Panc1 (cell line): ENCODE data around the gene FGFBP1. TPM values are rescaled to one million over a fixed set of nuclear protein-coding genes. Genes with fewer than 3 reads are reported as not detected.

ENCODE experiments used
- ATAC-seq: fragments of 200-7000 bp; cut with Tn5 transposase; 2 replicates; pipeline ENCODE4 v1.9.1; 2020; ENCODE audit warnings: mild to moderate bottlenecking, moderate library complexity
- BruUV-seq: library from RNA; stranded (reverse); fragments of 400-500 nt; replicated peaks from 2 replicates; lab custom pipeline; 2021; lab: Mats Ljungman, UMichigan
- CTCF ChIA-PET: fragments of 300-600 bp; sonication (Branson Sonifier 250); formaldehyde crosslinking; loops from one replicate; lab custom pipeline; 2022; ENCODE audit warnings: antibody characterized with exemption; lab: Charles Lee
- POLR2A ChIA-PET: fragments of 300-600 bp; sonication (Branson Sonifier 250); formaldehyde crosslinking; loops from one replicate; lab custom pipeline; 2022; ENCODE audit warnings: antibody characterized with exemption; lab: Charles Lee
- DNase-seq: peaks from one replicate; pipeline ENCODE4 v3.0.0-alpha.2; 2010; ENCODE audit warnings: low read depth, low spot score
- H3K27ac ChIP-seq: 2 replicates; pipeline ENCODE4 v1.5.1; 2011; ENCODE audit warnings: mild to moderate bottlenecking, low read length, inconsistent platforms
- H3K27me3 ChIP-seq: fragments of 200-500 bp; sonication (Bioruptor generic); 2 replicates; pipeline ENCODE4 v1.6.0; 2014; ENCODE audit warnings: low read length, inconsistent platforms; ENCODE audit not compliant: control insufficient read depth, insufficient read depth
- H3K36me3 ChIP-seq: fragments of 200-500 bp; sonication (Bioruptor generic); 2 replicates; pipeline ENCODE4 v1.5.1; 2014; ENCODE audit warnings: inconsistent platforms, mild to moderate bottlenecking, low read length, moderate library complexity; ENCODE audit not compliant: control insufficient read depth, insufficient read depth
- H3K4me1 ChIP-seq: 2 replicates; pipeline ENCODE4 v1.5.1; 2011; ENCODE audit warnings: inconsistent platforms, mild to moderate bottlenecking, low read length, moderate library complexity; ENCODE audit not compliant: control insufficient read depth, insufficient read depth
- H3K4me3 ChIP-seq, 2 experiments: 2 replicates each; pipeline ENCODE4 v1.5.1; 2011 to 2012; ENCODE audit warnings: low read depth in 2 of 2, low read length in 2 of 2, mild to moderate bottlenecking in 2 of 2, inconsistent platforms in 1 of 2, moderate library complexity in 1 of 2
- H3K9me3 ChIP-seq: fragments of 200-500 bp; sonication (Bioruptor generic); 2 replicates; pipeline ENCODE4 v1.5.1; 2014; ENCODE audit warnings: low read depth, mild to moderate bottlenecking, inconsistent platforms, low read length, moderate library complexity; ENCODE audit not compliant: control insufficient read depth, insufficient read depth
- CTCF ChIP-seq: fragments of 450-650 bp; IDR thresholded peaks from 2 replicates; pipeline ENCODE4 v1.5.1; 2017; ENCODE audit warnings: mild to moderate bottlenecking
- POLR2AphosphoS5 ChIP-seq: IDR thresholded peaks from 2 replicates; pipeline ENCODE4 v1.6.1; 2012; ENCODE audit warnings: mild to moderate bottlenecking, low read depth, low read length, moderate library complexity
- SIN3A ChIP-seq: IDR thresholded peaks from 2 replicates; pipeline ENCODE4 v1.6.1; 2012; ENCODE audit warnings: low read depth, mild to moderate bottlenecking, low read length, moderate library complexity, borderline replicate concordance; ENCODE audit not compliant: insufficient read depth
- TCF7L2 ChIP-seq: IDR thresholded peaks from 2 replicates; pipeline ENCODE4 v1.6.1; 2011; ENCODE audit warnings: mild to moderate bottlenecking, low read depth, low read length, inconsistent platforms
- in situ Hi-C: cut with HindIII; loops from 2 replicates; pipeline ENCODE4 v1.10.0; 2016; ENCODE audit warnings: low sequenced_read_pairs, low pct_unique_long_range_greater_than_20kb
- intact Hi-C: fragments of 100-400 bp; cut with micrococcal nuclease; formaldehyde crosslinking; loops from one replicate; pipeline ENCODE4 v1.10.0; 2022; ENCODE audit not compliant: unreplicated experiment
- total RNA-seq: library from RNA; stranded (reverse); gene quantifications from one replicate; pipeline ENCODE4 v1.2.1, GENCODE V29; 2021; ENCODE audit not compliant: unreplicated experiment
- TF ChIP-seq, protein P1 (sequence below), 2 experiments: IDR thresholded peaks; 2 replicates each; pipeline ENCODE4 v1.6.1; 2011 to 2012; ENCODE audit warnings: low read depth in 2 of 2, control low read depth in 1 of 2, low read length in 1 of 2, mild to moderate bottlenecking in 1 of 2, moderate library complexity in 1 of 2; ENCODE audit not compliant: insufficient read depth in 1 of 2

Gene FGFBP1
- total RNA-seq, 1 experiment from 2014 or later = 0.39 TPM

GRCh38 chr4:15912236-15912635, 26.3 kb downstream of the FGFBP1 start:
- intact Hi-C loops (no loop called here), in situ Hi-C loops (no loop called here)
- no peaks in the 10 kb centered on the region for H3K9me3 ChIP-seq
- no peaks in the 10 kb centered on the region; the same call in 1 of the 2 replicates for H3K4me1 ChIP-seq
- BruUV-seq = no TSS peak
- H3K36me3 ChIP-seq = no peaks in the 10 kb centered on the region
- no peak overlapping the region for H3K27ac ChIP-seq
- H3K27me3 ChIP-seq = no peaks in the 10 kb centered on the region
- ChIA-PET POLR2A (no interaction called here), CTCF (no interaction called here)
- DNase-seq (no peak), ATAC-seq (no peak)
- H3K4me3 ChIP-seq = no peak overlapping the region
- TF ChIP-seq TCF7L2 = no peak
- no peak for TF ChIP-seq CTCF
- TF ChIP-seq SIN3A = no peak
- TF ChIP-seq, protein P1, sequence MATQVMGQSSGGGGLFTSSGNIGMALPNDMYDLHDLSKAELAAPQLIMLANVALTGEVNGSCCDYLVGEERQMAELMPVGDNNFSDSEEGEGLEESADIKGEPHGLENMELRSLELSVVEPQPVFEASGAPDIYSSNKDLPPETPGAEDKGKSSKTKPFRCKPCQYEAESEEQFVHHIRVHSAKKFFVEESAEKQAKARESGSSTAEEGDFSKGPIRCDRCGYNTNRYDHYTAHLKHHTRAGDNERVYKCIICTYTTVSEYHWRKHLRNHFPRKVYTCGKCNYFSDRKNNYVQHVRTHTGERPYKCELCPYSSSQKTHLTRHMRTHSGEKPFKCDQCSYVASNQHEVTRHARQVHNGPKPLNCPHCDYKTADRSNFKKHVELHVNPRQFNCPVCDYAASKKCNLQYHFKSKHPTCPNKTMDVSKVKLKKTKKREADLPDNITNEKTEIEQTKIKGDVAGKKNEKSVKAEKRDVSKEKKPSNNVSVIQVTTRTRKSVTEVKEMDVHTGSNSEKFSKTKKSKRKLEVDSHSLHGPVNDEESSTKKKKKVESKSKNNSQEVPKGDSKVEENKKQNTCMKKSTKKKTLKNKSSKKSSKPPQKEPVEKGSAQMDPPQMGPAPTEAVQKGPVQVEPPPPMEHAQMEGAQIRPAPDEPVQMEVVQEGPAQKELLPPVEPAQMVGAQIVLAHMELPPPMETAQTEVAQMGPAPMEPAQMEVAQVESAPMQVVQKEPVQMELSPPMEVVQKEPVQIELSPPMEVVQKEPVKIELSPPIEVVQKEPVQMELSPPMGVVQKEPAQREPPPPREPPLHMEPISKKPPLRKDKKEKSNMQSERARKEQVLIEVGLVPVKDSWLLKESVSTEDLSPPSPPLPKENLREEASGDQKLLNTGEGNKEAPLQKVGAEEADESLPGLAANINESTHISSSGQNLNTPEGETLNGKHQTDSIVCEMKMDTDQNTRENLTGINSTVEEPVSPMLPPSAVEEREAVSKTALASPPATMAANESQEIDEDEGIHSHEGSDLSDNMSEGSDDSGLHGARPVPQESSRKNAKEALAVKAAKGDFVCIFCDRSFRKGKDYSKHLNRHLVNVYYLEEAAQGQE (IDR thresholded peaks at IDR 0.05; ENCODE audit: insufficient read depth in 1 of 2, low read depth in 2 of 2, low read length in 1 of 2) = no peak
- no peak for TF ChIP-seq POLR2AphosphoS5

DNA sequence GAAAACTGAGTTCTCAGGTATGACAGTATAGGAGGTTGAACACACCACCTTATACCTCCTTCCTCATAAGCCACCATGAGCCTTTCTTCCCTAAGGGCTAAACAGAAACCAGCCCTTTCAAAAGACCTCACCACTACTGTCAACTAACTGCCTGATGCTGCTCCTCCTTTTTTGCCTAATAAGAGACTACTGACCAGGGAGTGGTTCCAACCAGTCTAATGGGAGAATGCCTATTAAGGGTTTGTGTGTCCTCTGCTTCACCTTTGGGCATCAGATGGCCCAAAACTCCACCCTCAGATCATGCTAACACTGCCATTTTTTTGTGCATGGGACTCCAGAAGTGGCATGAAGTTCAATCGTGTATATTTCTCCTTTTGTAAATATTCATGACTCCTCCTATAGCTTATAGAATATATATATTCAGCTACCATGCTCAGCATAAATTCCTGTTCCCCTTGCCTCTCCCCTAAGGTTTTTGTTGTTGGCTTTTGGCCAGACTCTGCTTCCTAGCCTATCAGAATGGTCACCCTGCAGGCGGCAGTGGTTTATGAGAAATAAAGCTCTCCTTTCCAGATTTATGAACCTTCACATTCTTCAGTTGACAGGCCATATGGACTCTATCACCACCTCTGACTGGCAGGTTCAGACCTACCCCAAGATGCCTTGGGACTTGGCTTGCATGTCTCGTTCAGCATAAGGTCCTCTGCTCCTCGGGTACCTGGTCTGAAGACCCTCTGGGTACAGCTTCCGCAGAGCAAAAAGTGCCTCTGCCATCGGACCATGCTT, 28.2 kb downstream of the FGFBP1 start:
- DNase-seq (no peak), ATAC-seq (no peak)
- intact Hi-C loops = no loop called here
- no peak overlapping the region for H3K27ac ChIP-seq
- CTCF ChIA-PET = no interaction called here
- no peaks in the 10 kb centered on the region for H3K36me3 ChIP-seq
- POLR2A ChIA-PET = no interaction called here
- H3K9me3 ChIP-seq = no peaks in the 10 kb centered on the region
- TF ChIP-seq, protein P1 (IDR thresholded peaks at IDR 0.05; ENCODE audit: insufficient read depth in 1 of 2, low read depth in 2 of 2, low read length in 1 of 2) = no peak
- TF ChIP-seq SIN3A (no peak), CTCF (no peak), POLR2AphosphoS5 (no peak), TCF7L2 (no peak)
- no peak overlapping the region for H3K4me3 ChIP-seq
- BruUV-seq = no TSS peak
- no peaks in the 10 kb centered on the region for H3K27me3 ChIP-seq
- in situ Hi-C loops = no loop called here
- no peaks in the 10 kb centered on the region; the same call in 1 of the 2 replicates for H3K4me1 ChIP-seq
